Testis (tissue), 3 donors: Measurements from ENCODE around the gene ALX3. TPM values are rescaled to one million over a fixed set of nuclear protein-coding genes. Genes with fewer than 3 reads are reported as not detected.

Source experiments
- DNase-seq: peaks from one replicate; pipeline ENCODE4 v3.0.0-alpha.2; 2019
- H3K27ac ChIP-seq, 2 donors: fragments of 200-600 bp; sonication (generic); one replicate each; pipeline ENCODE4 v1.5.1; 2019
- H3K27me3 ChIP-seq: fragments of 200-600 bp; sonication (generic); one replicate; pipeline ENCODE4 v1.5.1; 2019
- H3K36me3 ChIP-seq: fragments of 200-600 bp; sonication (generic); one replicate; pipeline ENCODE4 v1.5.1; 2017; ENCODE audit warnings: low read depth; ENCODE audit errors: missing control alignments
- H3K4me1 ChIP-seq: fragments of 200-600 bp; sonication (generic); one replicate; pipeline ENCODE4 v1.5.1; 2019
- H3K4me3 ChIP-seq, 2 donors: fragments of 200-600 bp; sonication (generic); one replicate each; pipeline ENCODE4 v1.5.1; 2017 to 2019
- H3K9me3 ChIP-seq: fragments of 200-600 bp; sonication (generic); one replicate; pipeline ENCODE4 v1.5.1; 2017
- POLR2A ChIP-seq: fragments of 450-650 bp; IDR thresholded peaks from one replicate; pipeline ENCODE4 v1.6.1; 2017; ENCODE audit warnings: antibody characterized with exemption, mild to moderate bottlenecking, moderate library complexity
- WGBS, 2 donors: methylation state at CpG; one replicate each; pipeline ENCODE4 v1.1.5; 2018; 5-methylcytosine and 5-hydroxymethylcytosine counted together
- intact Hi-C: fragments of 100-400 bp; cut with DNase I; formaldehyde crosslinking; loops from one replicate; pipeline ENCODE4 v1.15.1; 2023; ENCODE audit warnings: low total_unique reads
- polyA plus RNA-seq: library from polyadenylated mRNA; stranded (reverse); fragments of 350-450 nt; fragmentation: Illumina TruSeq; extraction: RNeasy Lipid Tissue Mini Kit (QIAGEN cat#74804); gene quantifications from one replicate; pipeline ENCODE4 v1.2.3, GENCODE V29; 2014; ENCODE audit warnings: low read depth, low replicate concordance; ENCODE audit not compliant: insufficient read depth
- total RNA-seq, 2 donors: library from RNA; depleted of rRNA; stranded (reverse); fragments of >200 nt; gene quantifications; one replicate each; pipeline ENCODE4 v1.2.3, GENCODE V29; 2016
- TF ChIP-seq, protein P1 (sequence below), 3 experiments: fragments of 450-650 bp in 2 of 3; fragments of 200-600 bp in 1 of 3; sonication (generic) in 1 of 3; IDR thresholded peaks; one replicate each; pipeline ENCODE4 v1.5.1; 2016 to 2019; ENCODE audit warnings: antibody characterized with exemption in 3 of 3, mild to moderate bottlenecking in 2 of 3, moderate library complexity in 1 of 3

Gene ALX3
- total and polyA plus RNA-seq, 3 donors from 2014 or later: 0.31 to 0.79 (median 0.49) TPM

DNA sequence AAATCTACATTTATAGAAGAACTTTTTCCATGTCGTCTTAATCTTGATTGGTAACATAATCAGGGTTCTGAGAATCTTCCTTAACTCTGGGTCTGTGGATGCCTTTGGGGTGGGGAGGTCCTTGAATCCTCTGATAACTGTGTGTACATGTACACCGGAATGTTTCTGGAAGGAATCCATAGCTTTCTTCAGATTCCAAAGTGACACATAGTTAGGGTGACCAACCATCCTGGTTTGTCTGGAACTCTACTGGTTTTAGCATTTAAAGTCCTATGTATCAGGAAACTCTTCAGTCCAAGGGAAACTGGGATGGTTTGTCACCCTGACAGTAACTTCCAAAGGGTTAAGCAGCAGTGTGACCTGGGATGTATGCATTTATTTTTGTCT, 19.2 kb downstream of the ALX3 start:
- H3K27me3 ChIP-seq: no peaks in the 10 kb centered on the region
- intact Hi-C loops: loop anchor here (5.0 kb wide), 1 partner anchor 56 kb away; no protein-coding TSS in a partner anchor
- H3K27ac ChIP-seq: peak overlapping the region in 1 of 2 donors; percentile 48
- no peak for TF ChIP-seq POLR2A
- TF ChIP-seq, protein P1, sequence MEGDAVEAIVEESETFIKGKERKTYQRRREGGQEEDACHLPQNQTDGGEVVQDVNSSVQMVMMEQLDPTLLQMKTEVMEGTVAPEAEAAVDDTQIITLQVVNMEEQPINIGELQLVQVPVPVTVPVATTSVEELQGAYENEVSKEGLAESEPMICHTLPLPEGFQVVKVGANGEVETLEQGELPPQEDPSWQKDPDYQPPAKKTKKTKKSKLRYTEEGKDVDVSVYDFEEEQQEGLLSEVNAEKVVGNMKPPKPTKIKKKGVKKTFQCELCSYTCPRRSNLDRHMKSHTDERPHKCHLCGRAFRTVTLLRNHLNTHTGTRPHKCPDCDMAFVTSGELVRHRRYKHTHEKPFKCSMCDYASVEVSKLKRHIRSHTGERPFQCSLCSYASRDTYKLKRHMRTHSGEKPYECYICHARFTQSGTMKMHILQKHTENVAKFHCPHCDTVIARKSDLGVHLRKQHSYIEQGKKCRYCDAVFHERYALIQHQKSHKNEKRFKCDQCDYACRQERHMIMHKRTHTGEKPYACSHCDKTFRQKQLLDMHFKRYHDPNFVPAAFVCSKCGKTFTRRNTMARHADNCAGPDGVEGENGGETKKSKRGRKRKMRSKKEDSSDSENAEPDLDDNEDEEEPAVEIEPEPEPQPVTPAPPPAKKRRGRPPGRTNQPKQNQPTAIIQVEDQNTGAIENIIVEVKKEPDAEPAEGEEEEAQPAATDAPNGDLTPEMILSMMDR (IDR thresholded peaks at IDR 0.05): no peak
- H3K4me3 ChIP-seq: no peak overlapping the region
- no peaks in the 10 kb centered on the region for H3K9me3 ChIP-seq
- no peak for DNase-seq
- WGBS, 2 donors: 43 to 51% methylated on average over 2 of the region's 2 CpGs
- peaks cover 28% of the 10 kb centered on the region for H3K4me1 ChIP-seq
- no peaks in the 10 kb centered on the region for H3K36me3 ChIP-seq

DNA sequence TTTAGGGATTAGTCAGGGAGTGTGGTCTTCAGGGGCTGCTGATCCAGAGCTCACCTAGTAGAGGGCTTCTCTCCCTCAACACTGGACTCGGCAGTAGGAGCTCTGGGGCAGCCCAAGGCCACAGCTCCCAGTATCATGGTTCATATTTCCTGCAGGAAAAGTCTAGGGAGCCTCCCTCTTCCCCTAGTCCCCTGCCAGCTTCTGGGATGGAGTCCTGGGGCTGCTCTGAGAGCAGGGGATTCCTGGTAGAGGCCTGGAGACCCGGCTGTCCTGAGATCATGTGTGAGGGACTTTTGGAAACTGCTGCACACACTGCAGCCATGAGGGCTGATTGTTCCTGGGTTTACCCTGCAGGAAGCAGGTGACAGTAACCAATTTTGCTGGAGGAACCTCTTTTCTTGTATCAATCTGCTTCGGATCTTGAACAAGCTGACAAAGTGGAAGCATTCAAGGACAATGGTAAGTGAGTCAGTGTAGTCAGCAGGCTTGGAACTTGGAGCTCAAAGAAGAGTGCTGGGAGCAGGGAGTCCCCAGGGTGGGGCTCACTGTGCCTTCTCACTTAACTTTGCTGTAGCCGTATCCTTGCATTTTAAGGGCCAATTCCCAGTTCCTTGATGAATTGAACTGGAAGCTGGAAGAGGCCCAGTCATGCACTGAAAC, 19.7 kb downstream of the ALX3 start:
- 32 to 52% methylated on average over 4 of the region's 4 CpGs for WGBS, 2 donors
- Histone ChIP-seq H3K9me3 (no peaks in the 10 kb centered on the region), H3K36me3 (no peaks in the 10 kb centered on the region), H3K27ac (peak overlapping the region; percentile 14 to 48), H3K4me3 (no peak overlapping the region), H3K4me1 (peaks cover 25% of the 10 kb centered on the region), H3K27me3 (no peaks in the 10 kb centered on the region)
- DNase-seq: peak; percentile 52
- intact Hi-C loops: loop anchor here (5.0 kb wide), 1 partner anchor 57 kb away; no protein-coding TSS in a partner anchor
- TF ChIP-seq, protein P1 (IDR thresholded peaks at IDR 0.05): no peak
- TF ChIP-seq POLR2A: no peak

- intact Hi-C loops: loop anchor here (5.0 kb wide), 1 partner anchor 57 kb away; no protein-coding TSS in a partner anchor
- Histone ChIP-seq H3K27ac (peak overlapping the region; percentile 14 to 48), H3K4me3 (no peak overlapping the region), H3K36me3 (no peaks in the 10 kb centered on the region), H3K27me3 (no peaks in the 10 kb centered on the region), H3K4me1 (peaks cover 25% of the 10 kb centered on the region), H3K9me3 (no peaks in the 10 kb centered on the region)
- WGBS, 2 donors: 67 to 74% methylated on average over 11 of the region's 11 CpGs
- TF ChIP-seq, protein P1 (IDR thresholded peaks at IDR 0.05): no peak
- no peak for TF ChIP-seq POLR2A
- DNase-seq: no peak
Observed at GRCh38 chr1:110049801-110050601, 20.5 kb downstream of the ALX3 start.

DNA sequence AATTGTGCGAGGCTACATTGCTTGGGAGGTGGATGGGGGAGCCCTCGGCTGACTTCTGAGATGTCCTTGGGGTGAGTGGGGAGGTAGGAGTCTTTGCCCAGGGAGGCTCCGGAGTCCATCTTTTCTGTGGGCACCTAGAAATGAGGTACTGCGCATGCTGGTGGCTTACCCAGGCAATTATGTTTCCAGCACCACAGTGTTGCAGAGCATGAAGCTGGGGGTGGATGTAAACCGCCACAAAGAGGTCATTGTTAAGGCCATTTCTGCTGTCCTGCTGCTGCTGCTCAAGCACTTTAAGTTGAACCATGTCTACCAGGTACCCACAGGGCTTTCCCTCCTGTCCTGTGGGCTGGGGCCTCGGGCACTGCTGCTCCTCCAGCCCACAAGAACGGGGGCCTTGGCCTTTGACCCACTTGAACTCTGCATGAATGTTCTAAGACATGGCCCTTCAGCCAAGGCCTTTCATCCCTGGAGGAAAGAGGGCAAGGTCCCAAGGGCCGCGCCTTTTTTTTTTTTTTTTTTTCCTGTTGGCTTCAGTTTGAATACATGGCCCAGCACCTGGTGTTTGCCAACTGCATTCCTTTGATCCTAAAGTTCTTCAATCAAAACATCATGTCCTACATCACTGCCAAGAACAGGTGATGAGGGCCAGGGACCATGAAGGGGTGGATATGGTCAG, 21.4 kb downstream of the ALX3 start:
- no peak overlapping the region for H3K4me3 ChIP-seq
- H3K4me1 ChIP-seq: peaks cover 25% of the 10 kb centered on the region
- TF ChIP-seq, protein P1 (IDR thresholded peaks at IDR 0.05): no peak
- TF ChIP-seq POLR2A: no peak
- H3K27me3 ChIP-seq: no peaks in the 10 kb centered on the region
- DNase-seq: peak; percentile 83
- no peaks in the 10 kb centered on the region for H3K9me3 ChIP-seq
- H3K36me3 ChIP-seq: no peaks in the 10 kb centered on the region
- WGBS, 2 donors: 56 to 63% methylated on average over 9 of the region's 9 CpGs
- intact Hi-C loops: no loop called here
- H3K27ac ChIP-seq: peak overlapping the region in 1 of 2 donors; percentile 48
